Activated CD8-positive, alpha-beta memory T cell treated with anti-CD3 and anti-CD28 coated beads, Interleukin-2, amount 10 ng/mL, durations not matched to agents 7 days and 5 days (primary cell): ENCODE data around the gene NXPE3. TPM values are rescaled to one million over a fixed set of nuclear protein-coding genes. Genes with fewer than 3 reads are reported as not detected.
"Not testable (repeated sequence)": the region's sequence is repeated elsewhere in the genome, so short reads cannot be mapped to it uniquely, and the experiment has no call there.

Source experiments
- ATAC-seq: fragments of 150-1000 bp; cut with Tn5 transposase; one replicate; pipeline ENCODE4 v1.10.0; 2021; ENCODE audit warnings: moderate library complexity
- CTCF ChIA-PET: fragments of 350-600 bp; sonication (Branson Sonifier 250); formaldehyde crosslinking; loops from one replicate; lab custom pipeline; 2021; ENCODE audit warnings: antibody characterized with exemption; lab: Charles Lee
- DNase-seq: peaks from one replicate; pipeline ENCODE4 v3.0.0-alpha.2; 2020
- H3K27ac Mint-ChIP-seq: one replicate; pipeline ENCODE4 v1.8.0; 2021; ENCODE audit warnings: mild to moderate bottlenecking, mixed read lengths
- H3K27me3 Mint-ChIP-seq: one replicate; pipeline ENCODE4 v1.8.0; 2021; ENCODE audit warnings: mixed read lengths
- H3K36me3 Mint-ChIP-seq: one replicate; pipeline ENCODE4 v1.8.0; 2021; ENCODE audit warnings: mild to moderate bottlenecking, mixed read lengths
- H3K4me1 Mint-ChIP-seq: one replicate; pipeline ENCODE4 v1.8.0; 2021; ENCODE audit warnings: mixed read lengths
- H3K4me3 Mint-ChIP-seq: one replicate; pipeline ENCODE4 v1.8.0; 2021; ENCODE audit warnings: mild to moderate bottlenecking, moderate library complexity, mixed read lengths
- H3K9me3 Mint-ChIP-seq: one replicate; pipeline ENCODE4 v1.8.0; 2022; ENCODE audit warnings: low read depth, mixed read lengths
- total RNA-seq, 2 experiments: library from RNA; stranded (reverse); gene quantifications; one replicate each; pipeline ENCODE4 v1.2.3, GENCODE V29; 2021

NXPE3 gene
- 10 to 100 TPM; 19.6 to 20.4 TPM for total RNA-seq

- ATAC-seq, result peak; percentile 96
- no peaks in the 10 kb centered on the region for H3K27me3 Mint-ChIP-seq
- DNase-seq, result peak; percentile 95
- H3K36me3 Mint-ChIP-seq, result peaks cover 16% of the 10 kb centered on the region
- peak within 1 kb of the TSS; percentile 90 for H3K4me3 Mint-ChIP-seq
- H3K27ac Mint-ChIP-seq, result peak within 1 kb of the TSS; percentile 90
- CTCF ChIA-PET, result interaction anchor here (0.9 to 1.6 kb wide), 11 partner anchors 10 to 205 kb away, joined by 3 to 11 read pairs (median 3); partner anchors contain the start of genes CEP97 and PCNP
- H3K4me1 Mint-ChIP-seq, result peaks cover 37% of the 10 kb centered on the region
- H3K9me3 Mint-ChIP-seq, result no peaks in the 10 kb centered on the region
Observed at GRCh38 chr3:101779047-101779821, at the start of gene NXPE3. TSS of gene NXPE3 (plus strand) at chr3:101779211. CDS start at chr3:101785597, 6,386 bp downstream.

- CTCF ChIA-PET, result no interaction called here
- ATAC-seq (no peak), DNase-seq (no peak)
- H3K4me3 Mint-ChIP-seq, result no peak overlapping the region
- H3K27ac Mint-ChIP-seq, result no peak overlapping the region
- no peaks in the 10 kb centered on the region for H3K9me3 Mint-ChIP-seq
- H3K4me1 Mint-ChIP-seq, result peaks cover 20% of the 10 kb centered on the region
- no peaks in the 10 kb centered on the region for H3K27me3 Mint-ChIP-seq
- H3K36me3 Mint-ChIP-seq, result peaks cover 54% of the 10 kb centered on the region
Observed at GRCh38 chr3:101729586-101729985, 49.4 kb upstream of the NXPE3 start.

- H3K4me1 Mint-ChIP-seq, result peaks cover 19% of the 10 kb centered on the region
- H3K4me3 Mint-ChIP-seq, result no peak overlapping the region
- DNase-seq (no peak), ATAC-seq (no peak)
- no peak overlapping the region for H3K27ac Mint-ChIP-seq
- H3K27me3 Mint-ChIP-seq, result no peaks in the 10 kb centered on the region
- no peaks in the 10 kb centered on the region for H3K9me3 Mint-ChIP-seq
- CTCF ChIA-PET, result no interaction called here
- peaks cover 65% of the 10 kb centered on the region for H3K36me3 Mint-ChIP-seq
Observed at GRCh38 chr3:101730839-101731238, 48.2 kb upstream of the NXPE3 start.

GRCh38 chr3:101732240-101732641, 46.8 kb upstream of the NXPE3 start:
- no peaks in the 10 kb centered on the region for H3K27me3 Mint-ChIP-seq
- H3K4me3 Mint-ChIP-seq, result no peak overlapping the region
- H3K27ac Mint-ChIP-seq, result no peak overlapping the region
- peaks cover 7% of the 10 kb centered on the region for H3K4me1 Mint-ChIP-seq
- no peak for DNase-seq
- H3K9me3 Mint-ChIP-seq, result no peaks in the 10 kb centered on the region
- peaks cover 77% of the 10 kb centered on the region for H3K36me3 Mint-ChIP-seq
- ATAC-seq, result no peak
- CTCF ChIA-PET, result no interaction called here

- peaks cover 74% of the 10 kb centered on the region for H3K36me3 Mint-ChIP-seq
Observed at GRCh38 chr3:101735833-101736232, 43.2 kb upstream of the NXPE3 start.

GRCh38 chr3:101741914-101742313, 37.1 kb upstream of the NXPE3 start:
- H3K9me3 Mint-ChIP-seq, H3K4me1 Mint-ChIP-seq: not testable (repeated sequence)

More at GRCh38 chr3:101735833-101736232, 43.2 kb upstream of the NXPE3 start:
- H3K4me1 Mint-ChIP-seq, result peaks cover 4% of the 10 kb centered on the region
- peaks cover 3% of the 10 kb centered on the region for H3K9me3 Mint-ChIP-seq
- ATAC-seq, result no peak
- no peak overlapping the region for H3K27ac Mint-ChIP-seq
- H3K4me3 Mint-ChIP-seq, result no peak overlapping the region
- no peak for DNase-seq
- no peaks in the 10 kb centered on the region for H3K27me3 Mint-ChIP-seq
- CTCF ChIA-PET, result no interaction called here

GRCh38 chr3:101744811-101745210, 34.2 kb upstream of the NXPE3 start:
- Mint-ChIP-seq H3K36me3 (peaks cover 37% of the 10 kb centered on the region), H3K27me3 (no peaks in the 10 kb centered on the region), H3K4me1 (peaks cover 2% of the 10 kb centered on the region), H3K4me3 (no peak overlapping the region), H3K9me3 (peaks cover 2% of the 10 kb centered on the region), H3K27ac (no peak overlapping the region)
- no peak for ATAC-seq
- CTCF ChIA-PET, result interaction anchor here (1.0 to 1.3 kb wide), 2 partner anchors 21 to 23 kb away, joined by 3 read pairs; no protein-coding TSS in a partner anchor
- no peak for DNase-seq

More at GRCh38 chr3:101741914-101742313, 37.1 kb upstream of the NXPE3 start:
- DNase-seq, ATAC-seq, H3K4me3 Mint-ChIP-seq, H3K27ac Mint-ChIP-seq, H3K27me3 Mint-ChIP-seq: not testable (repeated sequence)
- CTCF ChIA-PET, result interaction anchor here (0.6 kb wide), 1 partner anchor 21 kb away, joined by 3 read pairs; no protein-coding TSS in a partner anchor
- peaks cover 52% of the 10 kb centered on the region for H3K36me3 Mint-ChIP-seq

- H3K27ac Mint-ChIP-seq, ATAC-seq, H3K4me3 Mint-ChIP-seq, DNase-seq, H3K27me3 Mint-ChIP-seq, H3K9me3 Mint-ChIP-seq, CTCF ChIA-PET, H3K4me1 Mint-ChIP-seq: not testable (repeated sequence)
- H3K36me3 Mint-ChIP-seq, result peaks cover 34% of the 10 kb centered on the region
Observed at GRCh38 chr3:101745934-101746333, 33.1 kb upstream of the NXPE3 start.

GRCh38 chr3:101753386-101754113, 25.5 kb upstream of the NXPE3 start:
- H3K27me3 Mint-ChIP-seq, H3K4me3 Mint-ChIP-seq, H3K27ac Mint-ChIP-seq, H3K4me1 Mint-ChIP-seq, ATAC-seq, H3K9me3 Mint-ChIP-seq, CTCF ChIA-PET: not testable (repeated sequence)
- H3K36me3 Mint-ChIP-seq, result peaks cover 57% of the 10 kb centered on the region
- peak; percentile 63 for DNase-seq

GRCh38 chr3:101758224-101758623, 20.8 kb upstream of the NXPE3 start:
- CTCF ChIA-PET, result no interaction called here
- Mint-ChIP-seq H3K27me3 (no peaks in the 10 kb centered on the region), H3K9me3 (no peaks in the 10 kb centered on the region), H3K27ac (no peak overlapping the region), H3K4me3 (no peak overlapping the region), H3K36me3 (peaks cover 68% of the 10 kb centered on the region), H3K4me1 (peaks cover 20% of the 10 kb centered on the region)
- DNase-seq (no peak), ATAC-seq (no peak)

GRCh38 chr3:101762041-101762646, 16.9 kb upstream of the NXPE3 start:
- Mint-ChIP-seq H3K27ac (no peak overlapping the region), H3K4me3 (no peak overlapping the region), H3K9me3 (no peaks in the 10 kb centered on the region), H3K27me3 (no peaks in the 10 kb centered on the region), H3K36me3 (peaks cover 59% of the 10 kb centered on the region), H3K4me1 (peaks cover 18% of the 10 kb centered on the region)
- ATAC-seq, result no peak
- CTCF ChIA-PET, result no interaction called here
- DNase-seq, result no peak

- H3K27ac Mint-ChIP-seq, DNase-seq, H3K4me3 Mint-ChIP-seq, CTCF ChIA-PET, H3K9me3 Mint-ChIP-seq, H3K36me3 Mint-ChIP-seq, H3K27me3 Mint-ChIP-seq, ATAC-seq: not testable (repeated sequence)
- H3K4me1 Mint-ChIP-seq, result peaks cover 34% of the 10 kb centered on the region
Observed at GRCh38 chr3:101777745-101778281, 1.2 kb upstream of the NXPE3 start.
